Activated naive CD4-positive, alpha-beta T cell treated with anti-CD3 and anti-CD28 coated beads, Interleukin-2, amount 50 U/mL, for 16 hours (primary cell): ENCODE data around the gene RARA.
"Not testable (repeated sequence)": the region's sequence is repeated elsewhere in the genome, so short reads cannot be mapped to it uniquely, and the experiment has no call there.

Source experiments
- DNase-seq: peaks from one replicate; pipeline ENCODE4 v3.0.0-alpha.2; 2020

Gene RARA

GRCh38 chr17:40382251-40382650 is 73.3 kb downstream of the RARA start:
- no peak for DNase-seq

GRCh38 chr17:40386555-40386954 is 77.6 kb downstream of the RARA start:
- not testable (repeated sequence) for DNase-seq

GRCh38 chr17:40399185-40399584 is 90.2 kb downstream of the RARA start:
- DNase-seq, result no peak

- DNase-seq, result no peak
Measured at GRCh38 chr17:40402668-40403067, 93.7 kb downstream of the RARA start.

- DNase-seq, result no peak
Measured at GRCh38 chr17:40404003-40404402, 95.0 kb downstream of the RARA start.
